GM12878 (cell line): ENCODE measurements around the gene TMEM272.

Experiments used
- PAX8 ChIP-seq: fragments of 450-650 bp; IDR thresholded peaks from 2 replicates; pipeline ENCODE4 v1.6.1; 2017; ENCODE audit warnings: mild to moderate bottlenecking, moderate library complexity
- POLR2AphosphoS5 ChIP-seq: IDR thresholded peaks from 2 replicates; pipeline ENCODE4 v1.6.1; 2011; ENCODE audit warnings: mild to moderate bottlenecking, low read length, inconsistent platforms
- TAF1 ChIP-seq: IDR thresholded peaks from 2 replicates; pipeline ENCODE4 v1.6.1; 2011; ENCODE audit warnings: mild to moderate bottlenecking, low read depth, low read length, borderline replicate concordance
- TF ChIP-seq, protein P1 (sequence below), 3 experiments: IDR thresholded peaks in 2 of 3; conservative IDR thresholded peaks in 1 of 3; 2 replicates each; pipeline ENCODE4 v1.5.1; 2011; ENCODE audit warnings: low read depth in 3 of 3, low read length in 3 of 3, mild to moderate bottlenecking in 3 of 3, control low read depth in 2 of 3, moderate library complexity in 2 of 3, inconsistent platforms in 1 of 3, mixed read lengths in 1 of 3; ENCODE audit not compliant: control insufficient read depth in 2 of 3, insufficient read depth in 1 of 3; ENCODE audit errors: extremely low read depth in 1 of 3

DNA sequence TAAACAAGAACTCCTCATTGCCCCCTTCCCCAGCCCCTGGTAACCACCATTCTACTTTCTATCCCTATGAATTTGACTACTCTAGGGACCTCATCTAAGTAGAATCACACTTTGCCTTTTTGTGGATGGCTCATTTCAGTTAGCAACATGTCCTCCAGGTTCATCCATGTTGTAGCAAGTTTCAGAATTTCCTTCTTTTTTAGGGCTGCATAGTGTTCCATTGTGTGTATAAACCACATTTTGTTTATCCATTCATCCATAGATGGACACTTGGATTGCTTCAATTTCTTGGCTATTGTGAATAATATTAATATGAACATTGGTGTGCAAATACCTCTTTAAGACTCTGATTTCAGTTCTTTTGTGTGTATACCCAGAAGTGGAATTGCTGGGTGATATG is 36.2 kb downstream of the TMEM272 start:
- TF ChIP-seq, protein P1, sequence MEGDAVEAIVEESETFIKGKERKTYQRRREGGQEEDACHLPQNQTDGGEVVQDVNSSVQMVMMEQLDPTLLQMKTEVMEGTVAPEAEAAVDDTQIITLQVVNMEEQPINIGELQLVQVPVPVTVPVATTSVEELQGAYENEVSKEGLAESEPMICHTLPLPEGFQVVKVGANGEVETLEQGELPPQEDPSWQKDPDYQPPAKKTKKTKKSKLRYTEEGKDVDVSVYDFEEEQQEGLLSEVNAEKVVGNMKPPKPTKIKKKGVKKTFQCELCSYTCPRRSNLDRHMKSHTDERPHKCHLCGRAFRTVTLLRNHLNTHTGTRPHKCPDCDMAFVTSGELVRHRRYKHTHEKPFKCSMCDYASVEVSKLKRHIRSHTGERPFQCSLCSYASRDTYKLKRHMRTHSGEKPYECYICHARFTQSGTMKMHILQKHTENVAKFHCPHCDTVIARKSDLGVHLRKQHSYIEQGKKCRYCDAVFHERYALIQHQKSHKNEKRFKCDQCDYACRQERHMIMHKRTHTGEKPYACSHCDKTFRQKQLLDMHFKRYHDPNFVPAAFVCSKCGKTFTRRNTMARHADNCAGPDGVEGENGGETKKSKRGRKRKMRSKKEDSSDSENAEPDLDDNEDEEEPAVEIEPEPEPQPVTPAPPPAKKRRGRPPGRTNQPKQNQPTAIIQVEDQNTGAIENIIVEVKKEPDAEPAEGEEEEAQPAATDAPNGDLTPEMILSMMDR (IDR thresholded peaks at IDR 0.05 in 2 of 3, conservative IDR thresholded peaks at IDR 0.05 in 1 of 3; ENCODE audit: control insufficient read depth in 2 of 3, extremely low read depth in 1 of 3, insufficient read depth in 1 of 3, low read depth in 3 of 3, low read length in 3 of 3) = no peak
- no peak for TF ChIP-seq TAF1
- no peak for TF ChIP-seq POLR2AphosphoS5
- TF ChIP-seq PAX8 = no peak
